H1 (cell line): Measurements from ENCODE around the gene MYOM3. TPM values are rescaled to one million over a fixed set of nuclear protein-coding genes. Genes with fewer than 3 reads are reported as not detected.

Experiments used
- CTCF ChIA-PET: fragments of 300-600 bp; sonication (Branson Sonifier 250); formaldehyde crosslinking; loops from one replicate; lab custom pipeline; 2021; ENCODE audit not compliant: partially characterized antibody; lab: Charles Lee
- POLR2A ChIA-PET: fragments of 300-600 bp; sonication (Branson Sonifier 250); formaldehyde crosslinking; loops from one replicate; lab custom pipeline; 2021; ENCODE audit warnings: inconsistent platforms; ENCODE audit not compliant: partially characterized antibody; lab: Charles Lee
- DNase-seq, 2 experiments: peaks; one replicate each; pipeline versions ENCODE4 v3.0.0 to v3.0.0-alpha.2; 2010 to 2022; ENCODE audit warnings: low spot score in 2 of 2, low read depth in 1 of 2, mixed read lengths in 1 of 2
- FAIRE-seq: peaks from 2 replicates; lab custom pipeline; 2011; peaks lifted over from hg19 to GRCh38; lab: Jason Lieb, UNC
- H2AFZ ChIP-seq: 2 replicates; pipeline ENCODE4 v1.8.1; 2012; ENCODE audit warnings: low read length, inconsistent platforms
- H2AK5ac ChIP-seq: 2 replicates; pipeline ENCODE4 v1.6.1; 2013; ENCODE audit warnings: low read depth, low read length
- H2BK120ac ChIP-seq: replicated peaks from 2 replicates; pipeline ENCODE3; 2013; ENCODE audit warnings: low read depth, low read length, inconsistent platforms
- H2BK12ac ChIP-seq: 2 replicates; pipeline ENCODE4 v1.6.1; 2013; ENCODE audit warnings: low read depth, low read length
- H2BK15ac ChIP-seq: 2 replicates; pipeline ENCODE4 v1.6.1; 2013; ENCODE audit warnings: low read length
- H2BK20ac ChIP-seq: 2 replicates; pipeline ENCODE4 v1.6.1; 2013; ENCODE audit warnings: low read length
- H2BK5ac ChIP-seq: 2 replicates; pipeline ENCODE4 v1.6.1; 2013; ENCODE audit warnings: low read depth, low read length
- H3K14ac ChIP-seq: 2 replicates; pipeline ENCODE4 v1.6.1; 2013; ENCODE audit warnings: inconsistent platforms; ENCODE audit not compliant: insufficient read length
- H3K18ac ChIP-seq: 2 replicates; pipeline ENCODE4 v1.6.1; 2013; ENCODE audit warnings: low read length; ENCODE audit errors: extremely low read depth
- H3K23ac ChIP-seq: 2 replicates; pipeline ENCODE4 v1.6.1; 2013; ENCODE audit warnings: inconsistent platforms; ENCODE audit not compliant: insufficient read length
- H3K23me2 ChIP-seq: 2 replicates; pipeline ENCODE4 v1.6.1; 2013; ENCODE audit warnings: low read depth, low read length
- H3K27ac ChIP-seq: 2 replicates; pipeline ENCODE4 v1.6.1; 2011; ENCODE audit warnings: low read depth, low read length, inconsistent platforms
- H3K27me3 ChIP-seq, 4 experiments: replicated peaks in 1 of 4; 1 replicate in 1 of 4; 2 replicates in 3 of 4; pipeline versions ENCODE4 v1.6.1 to v1.8.1; 2011 to 2013; ENCODE audit warnings: low read length in 3 of 4, mild to moderate bottlenecking in 3 of 4, inconsistent platforms in 2 of 4, mixed read lengths in 2 of 4, moderate library complexity in 1 of 4; ENCODE audit not compliant: control insufficient read depth in 3 of 4, insufficient read depth in 3 of 4; ENCODE audit errors: extremely low read depth in 1 of 4
- H3K36me3 ChIP-seq, 4 experiments: 2 replicates each; pipeline versions ENCODE4 v1.6.1 to v1.8.1; 2011 to 2013; ENCODE audit warnings: mild to moderate bottlenecking in 4 of 4, low read length in 3 of 4, moderate library complexity in 2 of 4, control low read depth in 1 of 4, inconsistent platforms in 1 of 4; ENCODE audit not compliant: insufficient read depth in 4 of 4, control insufficient read depth in 2 of 4
- H3K4ac ChIP-seq: replicated peaks from 2 replicates; pipeline ENCODE3; 2013; ENCODE audit warnings: low read length, low read depth, mixed read lengths, inconsistent platforms; ENCODE audit not compliant: insufficient read length
- H3K4me1 ChIP-seq, 4 experiments: replicated peaks in 1 of 4; 1 replicate in 1 of 4; 2 replicates in 3 of 4; pipeline versions ENCODE4 v1.6.1 to v1.8.1; 2011 to 2013; ENCODE audit warnings: low read length in 3 of 4, inconsistent platforms in 2 of 4, mixed read lengths in 1 of 4; ENCODE audit not compliant: insufficient read depth in 4 of 4, control insufficient read depth in 3 of 4
- H3K4me2 ChIP-seq, 2 experiments: 2 replicates each; pipeline versions ENCODE4 v1.6.1 to v1.8.1; 2011 to 2013; ENCODE audit warnings: low read depth in 2 of 2, low read length in 2 of 2, control low read depth in 1 of 2, inconsistent platforms in 1 of 2, mild to moderate bottlenecking in 1 of 2; ENCODE audit not compliant: insufficient read depth in 1 of 2
- H3K4me3 ChIP-seq, 4 experiments: fragments of 200-600, 300-600 bp in 1 of 4; sonication (generic), shearing (Covaris generic), sonication (Bioruptor Twin) in 1 of 4; 2 replicates each; pipeline versions ENCODE4 v1.5.1 to v1.8.1; 2011 to 2016; ENCODE audit warnings: low read length in 4 of 4, low read depth in 3 of 4, control low read depth in 2 of 4, inconsistent platforms in 2 of 4, mild to moderate bottlenecking in 2 of 4, mixed read lengths in 1 of 4, moderate library complexity in 1 of 4; ENCODE audit not compliant: insufficient read depth in 2 of 4; ENCODE audit errors: extremely low read depth in 1 of 4
- H3K56ac ChIP-seq: replicated peaks from 2 replicates; pipeline ENCODE3; 2013; ENCODE audit warnings: low read depth, mild to moderate bottlenecking, mixed read lengths, low read length, inconsistent platforms; ENCODE audit not compliant: insufficient read length
- H3K79me1 ChIP-seq: 2 replicates; pipeline ENCODE4 v1.6.1; 2013; ENCODE audit warnings: low read depth, low read length, control low read depth
- H3K79me2 ChIP-seq, 2 experiments: 2 replicates each; pipeline versions ENCODE4 v1.6.1 to v1.8.1; 2012 to 2013; ENCODE audit warnings: low read length in 2 of 2, mild to moderate bottlenecking in 2 of 2, inconsistent platforms in 1 of 2; ENCODE audit not compliant: insufficient read depth in 2 of 2, control insufficient read depth in 1 of 2
- H3K9ac ChIP-seq, 4 experiments: replicated peaks in 1 of 4; 1 replicate in 1 of 4; 2 replicates in 3 of 4; pipeline versions ENCODE4 v1.6.1 to v1.8.1; 2011 to 2013; ENCODE audit warnings: low read depth in 3 of 4, low read length in 3 of 4, control low read depth in 2 of 4, mild to moderate bottlenecking in 2 of 4, moderate library complexity in 2 of 4, inconsistent platforms in 1 of 4; ENCODE audit errors: extremely low read depth in 1 of 4
- H3K9me3 ChIP-seq, 2 experiments: 2 replicates each; pipeline versions ENCODE4 v1.6.1 to v1.8.1; 2012 to 2013; ENCODE audit warnings: mild to moderate bottlenecking in 2 of 2, moderate library complexity in 2 of 2, control low read depth in 1 of 2, inconsistent platforms in 1 of 2, low read depth in 1 of 2, low read length in 1 of 2, mixed read lengths in 1 of 2; ENCODE audit not compliant: insufficient read depth in 2 of 2
- H4K20me1 ChIP-seq, 2 experiments: replicated peaks in 1 of 2; 2 replicates each; pipeline versions ENCODE3 to v1.8.1; 2011 to 2013; ENCODE audit warnings: inconsistent platforms in 2 of 2, low read length in 2 of 2, mild to moderate bottlenecking in 1 of 2; ENCODE audit not compliant: insufficient read depth in 2 of 2, control insufficient read depth in 1 of 2
- H4K5ac ChIP-seq: 2 replicates; pipeline ENCODE4 v1.6.1; 2013; ENCODE audit warnings: low read length, low read depth, mixed read lengths, inconsistent platforms; ENCODE audit not compliant: insufficient read length
- H4K8ac ChIP-seq: 2 replicates; pipeline ENCODE4 v1.8.0; 2013; ENCODE audit warnings: mild to moderate bottlenecking, moderate library complexity, low read length, inconsistent platforms; ENCODE audit not compliant: insufficient read depth; ENCODE audit errors: extremely low read depth
- H4K91ac ChIP-seq: replicated peaks from 2 replicates; pipeline ENCODE3; 2013; ENCODE audit warnings: low read length, mixed read lengths, inconsistent platforms; ENCODE audit not compliant: insufficient read length
- NRF1 ChIP-seq: IDR thresholded peaks from 2 replicates; pipeline ENCODE4 v1.6.1; 2011; ENCODE audit warnings: mild to moderate bottlenecking, low read depth, low read length, improper control_type of control experiment
- RAD21 ChIP-seq, 2 experiments: IDR thresholded peaks in 1 of 2; conservative IDR thresholded peaks in 1 of 2; 2 replicates each; pipeline ENCODE4 v1.6.1; 2011; ENCODE audit warnings: low read depth in 2 of 2, low read length in 2 of 2, improper control_type of control experiment in 1 of 2, inconsistent platforms in 1 of 2, mild to moderate bottlenecking in 1 of 2, moderate library complexity in 1 of 2
- SIX5 ChIP-seq: IDR thresholded peaks from 2 replicates; pipeline ENCODE4 v1.6.1; 2011; ENCODE audit warnings: mild to moderate bottlenecking, low read depth, low read length
- TAF7 ChIP-seq: optimal IDR thresholded peaks from 2 replicates; pipeline ENCODE3; 2011; ENCODE audit warnings: low read depth, mild to moderate bottlenecking, inconsistent platforms, low read length, moderate library complexity, borderline replicate concordance
- WGBS, 2 experiments: shearing (Covaris generic) in 1 of 2; methylation state at CpG; one replicate each; pipeline versions ENCODE4 v1.1.6 to v1.1.7; 2013 to 2015; ENCODE audit warnings: low lambda C conversion rate in 2 of 2, mixed read lengths in 2 of 2, inconsistent platforms in 1 of 2, low coverage in 1 of 2, missing lambda C conversion rate in 1 of 2; ENCODE audit not compliant: insufficient replicate concordance in 2 of 2, insufficient coverage in 1 of 2, insufficient read length in 1 of 2; ENCODE audit errors: extremely low coverage in 1 of 2, missing lambda C conversion rate in 1 of 2; 5-methylcytosine and 5-hydroxymethylcytosine counted together
- long read RNA-seq, 2 experiments: library from RNA in 1 of 2; library from capped mRNA in 1 of 2; stranded (forward); transcript quantifications; one replicate each; pipeline ENCODE4 v2.0.0, GENCODE V29; 2021; ENCODE audit warnings: inconsistent platforms in 1 of 2
- polyA minus RNA-seq, 3 experiments: library from RNA; depleted of rRNA, polyadenylated mRNA; stranded (reverse); fragments of >200 nt; gene quantifications; 1 replicate in 2 of 3; 2 replicates in 1 of 3; pipeline ENCODE4 v1.2.3, GENCODE V29; 2011
- polyA plus RNA-seq, 7 experiments: library from polyadenylated mRNA; depleted of rRNA in 3 of 7; stranded (reverse) in 5 of 7; unstranded in 2 of 7; fragments of >200 nt in 5 of 7; fragments of 200-250 nt in 2 of 7; gene quantifications; 1 replicate in 5 of 7; 2 replicates in 1 of 7; 4 replicates in 1 of 7; pipeline versions ENCODE4 v1.2.1 to v1.2.3, GENCODE V29; 2011 to 2013; ENCODE audit warnings: missing spikeins in 2 of 7, mixed read lengths in 2 of 7
- total RNA-seq: library from RNA; stranded (reverse); fragmentation: NEBNext Ultra II Directional; extraction: Animal tissue kit (Norgen Biotek cat#: 25700); gene quantifications from 2 replicates; pipeline ENCODE4 v1.2.1, GENCODE V29; 2021
- TF ChIP-seq, protein P1 (sequence below), 3 experiments: IDR thresholded peaks; 1 replicate in 2 of 3; 2 replicates in 1 of 3; pipeline versions ENCODE4 v1.5.1 to v1.6.1; 2011; ENCODE audit warnings: low read length in 3 of 3, mild to moderate bottlenecking in 3 of 3, inconsistent platforms in 2 of 3, low read depth in 1 of 3, moderate library complexity in 1 of 3; ENCODE audit not compliant: insufficient read depth in 1 of 3; ENCODE audit errors: control extremely low read depth in 1 of 3

MYOM3 gene
- total RNA-seq (0.09 and 0.36 TPM in 2 replicates), polyA plus RNA-seq (2011; rRNA removed) (0.05 and 0.08 TPM in 2 replicates), polyA minus RNA-seq (2011; rRNA and poly(A)+ RNA removed) (0.12 and 0.19 TPM in 2 replicates)
- polyA plus RNA-seq (2011; cell fraction: cytosol; rRNA removed) = 0.04 TPM
- 0.04 TPM for polyA plus RNA-seq (2011; cell fraction: nucleus; rRNA removed)
- 0.09 to 0.28 TPM (median 0.14 TPM) in 4 replicates for polyA plus RNA-seq (2012, experiment 1 of 2)
- 0.04 TPM for polyA plus RNA-seq (2012, experiment 2 of 2)
- 0.06 TPM for polyA plus RNA-seq (2013, experiment 1 of 2)
- polyA plus RNA-seq (2013, experiment 2 of 2) = 0.06 TPM
- polyA minus RNA-seq (2011; cell fraction: cytosol; rRNA and poly(A)+ RNA removed) = not detected
- 0.20 TPM for polyA minus RNA-seq (2011; cell fraction: nucleus; rRNA and poly(A)+ RNA removed)
- long read RNA-seq, experiment 1, partial matches to known transcripts = 0 of 1 reads
- long read RNA-seq, experiment 1, other reads (novel, unspliced or antisense) = 1 of 1 reads
- long read RNA-seq, experiment 2 = 0 reads

GRCh38 chr1:24111996-24112779, at the start of gene MYOM3:
Gene MYOM3 (minus strand): TSS chr1:24112135. CDS start chr1:24108636, 3,499 bp downstream.
- DNase-seq (peak; percentile 27 to 63), FAIRE-seq (no peak)
- H2BK5ac ChIP-seq = no peak within 1 kb of the TSS
- H4K8ac ChIP-seq = no peak within 1 kb of the TSS; the same call in 1 of the 2 replicates
- H3K4me1 ChIP-seq = peaks cover 2 to 11% (median 5%) of the 10 kb centered on the region in 4 experiments; a peak in 5 of 7 replicates
- peak within 1 kb of the TSS; percentile 19; the same call in 1 of the 2 replicates for H2BK15ac ChIP-seq
- no peak within 1 kb of the TSS for H3K56ac ChIP-seq
- H4K5ac ChIP-seq = no peak within 1 kb of the TSS
- no peaks in the 10 kb centered on the region; the same call in 1 of the 2 replicates for H3K23me2 ChIP-seq
- no peak within 1 kb of the TSS for H3K14ac ChIP-seq
- peak within 1 kb of the TSS; percentile 87; the same call in 1 of the 2 replicates for H2AFZ ChIP-seq
- ChIA-PET CTCF (interaction anchor here (0.6 to 6.8 kb wide), 14 partner anchors 9 to 88 kb away, joined by 3 to 35 read pairs (median 5); no protein-coding TSS in a partner anchor), POLR2A (interaction anchor here (0.6 to 1.4 kb wide), 6 partner anchors 9 to 39 kb away, joined by 3 to 7 read pairs (median 4); no protein-coding TSS in a partner anchor)
- H3K4me2 ChIP-seq = peak within 1 kb of the TSS in 1 of 2 experiments; percentile 26; a peak in 2 of 4 replicates
- H4K91ac ChIP-seq = peak within 1 kb of the TSS; percentile 20
- WGBS, 2 experiments = 79% methylated on average over 23 of the region's 27 CpGs; no CpG with 5 or more reads in 1 of the 2 experiments
- no peak within 1 kb of the TSS for H3K9ac ChIP-seq
- no peaks in the 10 kb centered on the region for H3K36me3 ChIP-seq
- no peaks in the 10 kb centered on the region for H3K79me1 ChIP-seq
- H4K20me1 ChIP-seq = no peaks in the 10 kb centered on the region
- no peak within 1 kb of the TSS; the same call in 1 of the 2 replicates for H2BK20ac ChIP-seq
- no peak within 1 kb of the TSS for H3K27ac ChIP-seq
- no peak within 1 kb of the TSS; the same call in 1 of the 2 replicates for H2AK5ac ChIP-seq
- H3K27me3 ChIP-seq = no peaks in the 10 kb centered on the region
- H2BK120ac ChIP-seq = no peak within 1 kb of the TSS
- H3K4me3 ChIP-seq = no peak within 1 kb of the TSS
- H3K18ac ChIP-seq = no peak within 1 kb of the TSS
- no peak within 1 kb of the TSS for H2BK12ac ChIP-seq
- no peaks in the 10 kb centered on the region for H3K9me3 ChIP-seq
- H3K79me2 ChIP-seq = no peaks in the 10 kb centered on the region
- H3K23ac ChIP-seq = no peak within 1 kb of the TSS
- no peak within 1 kb of the TSS for H3K4ac ChIP-seq
- TF ChIP-seq TAF7 (peak; percentile 31), SIX5 (no peak), NRF1 (no peak), RAD21 (IDR thresholded peaks at IDR 0.05 in 1 of 2, conservative IDR thresholded peaks at IDR 0.05 in 1 of 2; ENCODE audit: low read depth in 2 of 2, low read length in 2 of 2) (peak; percentile 59 to 76)
- TF ChIP-seq, protein P1, sequence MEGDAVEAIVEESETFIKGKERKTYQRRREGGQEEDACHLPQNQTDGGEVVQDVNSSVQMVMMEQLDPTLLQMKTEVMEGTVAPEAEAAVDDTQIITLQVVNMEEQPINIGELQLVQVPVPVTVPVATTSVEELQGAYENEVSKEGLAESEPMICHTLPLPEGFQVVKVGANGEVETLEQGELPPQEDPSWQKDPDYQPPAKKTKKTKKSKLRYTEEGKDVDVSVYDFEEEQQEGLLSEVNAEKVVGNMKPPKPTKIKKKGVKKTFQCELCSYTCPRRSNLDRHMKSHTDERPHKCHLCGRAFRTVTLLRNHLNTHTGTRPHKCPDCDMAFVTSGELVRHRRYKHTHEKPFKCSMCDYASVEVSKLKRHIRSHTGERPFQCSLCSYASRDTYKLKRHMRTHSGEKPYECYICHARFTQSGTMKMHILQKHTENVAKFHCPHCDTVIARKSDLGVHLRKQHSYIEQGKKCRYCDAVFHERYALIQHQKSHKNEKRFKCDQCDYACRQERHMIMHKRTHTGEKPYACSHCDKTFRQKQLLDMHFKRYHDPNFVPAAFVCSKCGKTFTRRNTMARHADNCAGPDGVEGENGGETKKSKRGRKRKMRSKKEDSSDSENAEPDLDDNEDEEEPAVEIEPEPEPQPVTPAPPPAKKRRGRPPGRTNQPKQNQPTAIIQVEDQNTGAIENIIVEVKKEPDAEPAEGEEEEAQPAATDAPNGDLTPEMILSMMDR (IDR thresholded peaks at IDR 0.05; ENCODE audit: control extremely low read depth in 1 of 3, insufficient read depth in 1 of 3, low read depth in 1 of 3, low read length in 3 of 3) = peak; percentile 46 to 69 (median 63)
